ENCODE results near the gene CNTN6. TPM values are rescaled to one million over a fixed set of nuclear protein-coding genes. Genes with fewer than 3 reads are reported as not detected.

CNTN6 gene
- total RNA-seq, 1 experiment from 2014 or later: not detected

DNA sequence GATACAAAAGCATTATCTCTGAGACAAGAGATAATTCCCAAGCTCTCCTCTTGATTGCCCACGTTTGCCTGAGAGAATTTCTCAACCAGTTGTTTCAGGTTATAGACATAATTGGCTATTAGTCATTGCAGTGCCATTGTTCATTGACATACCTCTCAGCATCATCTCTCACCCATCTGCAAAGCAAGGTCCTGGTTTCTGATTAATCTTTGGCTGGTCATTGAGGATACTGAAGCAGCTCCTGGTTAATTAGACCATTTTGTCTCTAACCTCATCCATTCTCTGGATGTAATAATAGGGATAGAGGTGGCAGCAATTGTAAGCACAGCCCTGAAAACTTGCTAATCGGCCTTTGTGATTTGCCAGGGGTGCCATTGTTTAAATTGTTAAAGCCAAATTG, 104.2 kb downstream of the CNTN6 start:
- Mint-ChIP-seq H3K27me3 (ENCODE audit: low read depth) (no peaks in the 10 kb centered on the region; the same call in 1 of the 2 replicates), H3K9me3 (peaks cover 0 to 2% of the 10 kb centered on the region in 2 experiments; a peak in 1 of 5 replicates), H3K27ac (no peak overlapping the region), H3K4me3 (no peak overlapping the region), H3K4me1 (peaks cover 2 to 7% of the 10 kb centered on the region in 2 experiments; a peak in 2 of 4 replicates), H3K36me3 (ENCODE audit: insufficient read depth in 1 of 3, low read depth in 3 of 3) (peaks cover 0 to 3% (median 0%) of the 10 kb centered on the region in 3 experiments; a peak in 1 of 7 replicates)
- Histone ChIP-seq H3K9ac (ENCODE audit: extremely low read depth, insufficient read length, low read length) (no peak overlapping the region), H3K4me1 (ENCODE audit: insufficient read depth, low read length) (no peaks in the 10 kb centered on the region), H4K5ac (ENCODE audit: insufficient read length, low read depth, low read length) (no peak overlapping the region), H2AFZ (ENCODE audit: low read length) (no peak overlapping the region), H3K56ac (ENCODE audit: insufficient read length, low read depth, low read length) (no peak overlapping the region), H3K9me3 (ENCODE audit: control insufficient read depth, low read depth, low read length) (no peaks in the 10 kb centered on the region), H4K20me1 (ENCODE audit: control insufficient read depth, insufficient read depth, insufficient read length) (no peaks in the 10 kb centered on the region), H3K79me1 (ENCODE audit: insufficient read depth, low read depth, low read length, poor library complexity, severe bottlenecking) (no peaks in the 10 kb centered on the region), H2BK120ac (ENCODE audit: low read depth, low read length, poor library complexity, severe bottlenecking) (no peak overlapping the region), H3T11ph (ENCODE audit: low read length) (no peak overlapping the region), H3K14ac (ENCODE audit: insufficient read depth, low read length) (no peak overlapping the region), H2BK20ac (ENCODE audit: low read depth, low read length, poor library complexity, severe bottlenecking) (no peak overlapping the region), H4K8ac (replicated peaks; ENCODE audit: insufficient read length, low read depth, low read length) (no peak overlapping the region), H2BK15ac (ENCODE audit: low read depth, low read length) (no peak overlapping the region), H2AK5ac (ENCODE audit: insufficient read length, low read length) (no peak overlapping the region), H4K91ac (ENCODE audit: insufficient read length, low read depth, low read length) (no peak overlapping the region), H3K18ac (ENCODE audit: insufficient read length, low read depth, low read length) (no peak overlapping the region), H3K79me2 (ENCODE audit: insufficient read depth, low read length) (no peaks in the 10 kb centered on the region), H2BK12ac (ENCODE audit: insufficient read length, low read depth, low read length) (no peak overlapping the region), H3K27me3 (ENCODE audit: insufficient read depth, low read length) (no peaks in the 10 kb centered on the region), H3K23ac (ENCODE audit: insufficient read length, low read depth, low read length) (no peak overlapping the region), H3K4ac (ENCODE audit: low read depth, low read length) (no peak overlapping the region), H3K23me2 (ENCODE audit: insufficient read length, low read depth, low read length, poor library complexity, severe bottlenecking) (no peaks in the 10 kb centered on the region), H3K27ac (ENCODE audit: insufficient read length, low read depth, low read length) (no peak overlapping the region), H2BK5ac (ENCODE audit: insufficient read length, low read length) (no peak overlapping the region), H3K4me2 (ENCODE audit: insufficient read depth, insufficient read length, low read length) (no peak overlapping the region)
- no peak for DNase-seq
- no CpG with 5 or more reads among the region's 2 CpGs for WGBS (ENCODE audit: extremely low coverage, insufficient read length, low lambda C conversion rate)
- TF ChIP-seq CTCF (conservative IDR thresholded peaks at IDR 0.05): no peak
